AG04450 (cell line): ENCODE results near the gene STT3B. TPM values are rescaled to one million over a fixed set of nuclear protein-coding genes. Genes with fewer than 3 reads are reported as not detected.

Experiments used
- CTCF ChIA-PET: fragments of 300-600, 350-600 bp; formaldehyde crosslinking; extraction: SDS; loops from one replicate; lab custom pipeline; 2022; ENCODE audit warnings: antibody characterized with exemption, inconsistent platforms; lab: Charles Lee
- POLR2A ChIA-PET: fragments of 350-600 bp; formaldehyde crosslinking; extraction: SDS; loops from one replicate; lab custom pipeline; 2021; ENCODE audit warnings: antibody characterized with exemption, inconsistent platforms; lab: Yijun Ruan, JAX
- DNase-seq: peaks from one replicate; pipeline ENCODE4 v3.0.0-alpha.2; 2011; ENCODE audit warnings: low read depth, low spot score
- H3K27ac ChIP-seq: one replicate; pipeline ENCODE4 v1.5.1; 2012; ENCODE audit warnings: low read depth, low read length, control low read depth
- H3K27me3 ChIP-seq: one replicate; pipeline ENCODE4 v1.6.0; 2012; ENCODE audit warnings: low read length; ENCODE audit not compliant: control insufficient read depth, insufficient read depth
- H3K4me3 ChIP-seq: 2 replicates; pipeline ENCODE4 v1.5.1; 2011; ENCODE audit warnings: mild to moderate bottlenecking, low read depth, low read length, control low read depth
- H3K9me3 ChIP-seq: 2 replicates; pipeline ENCODE4 v1.5.1; 2012; ENCODE audit warnings: low read length; ENCODE audit not compliant: control insufficient read depth, insufficient read depth
- CTCF ChIP-seq: IDR thresholded peaks from 2 replicates; pipeline ENCODE4 v1.5.1; 2011; ENCODE audit warnings: low read depth, low read length, control low read depth, inconsistent platforms
- polyA plus RNA-seq: library from polyadenylated mRNA; depleted of rRNA; stranded (reverse); fragments of >200 nt; gene quantifications from 2 replicates; pipeline ENCODE4 v1.2.3, GENCODE V29; 2011

Gene STT3B
- polyA plus RNA-seq, 1 experiment: 112 TPM

- ChIA-PET POLR2A (no interaction called here), CTCF (no interaction called here)
- no peak for DNase-seq
- TF ChIP-seq CTCF: no peak
- Histone ChIP-seq H3K27ac (no peak overlapping the region), H3K27me3 (peaks cover 4% of the 10 kb centered on the region), H3K9me3 (peaks cover 3% of the 10 kb centered on the region), H3K4me3 (no peak overlapping the region)
Observed at GRCh38 chr3:31488475-31489017, 44.2 kb upstream of the STT3B start.

GRCh38 chr3:31490502-31490901, 42.2 kb upstream of the STT3B start:
- peaks cover 4% of the 10 kb centered on the region for H3K27me3 ChIP-seq
- H3K9me3 ChIP-seq: peaks cover 3% of the 10 kb centered on the region
- no peak overlapping the region for H3K4me3 ChIP-seq
- no peak overlapping the region for H3K27ac ChIP-seq
- CTCF ChIA-PET: no interaction called here
- DNase-seq: no peak
- POLR2A ChIA-PET: no interaction called here
- TF ChIP-seq CTCF: no peak

GRCh38 chr3:31491660-31492059, 41.1 kb upstream of the STT3B start:
- Histone ChIP-seq H3K4me3 (no peak overlapping the region), H3K27ac (no peak overlapping the region), H3K27me3 (no peaks in the 10 kb centered on the region), H3K9me3 (peaks cover 3% of the 10 kb centered on the region)
- TF ChIP-seq CTCF: no peak
- CTCF ChIA-PET: no interaction called here
- no peak for DNase-seq
- POLR2A ChIA-PET: no interaction called here

- no peaks in the 10 kb centered on the region for H3K27me3 ChIP-seq
- peaks cover 3% of the 10 kb centered on the region for H3K9me3 ChIP-seq
- no peak overlapping the region for H3K27ac ChIP-seq
- no peak overlapping the region for H3K4me3 ChIP-seq
- CTCF ChIA-PET: no interaction called here
- POLR2A ChIA-PET: no interaction called here
- no peak for DNase-seq
- TF ChIP-seq CTCF: no peak
Observed at GRCh38 chr3:31493149-31493548, 39.6 kb upstream of the STT3B start.

- H3K27ac ChIP-seq: no peak overlapping the region
- POLR2A ChIA-PET: no interaction called here
- CTCF ChIA-PET: no interaction called here
- no peaks in the 10 kb centered on the region; the same call in 1 of the 2 replicates for H3K9me3 ChIP-seq
- TF ChIP-seq CTCF: no peak
- H3K4me3 ChIP-seq: no peak overlapping the region
- no peaks in the 10 kb centered on the region for H3K27me3 ChIP-seq
- no peak for DNase-seq
Observed at GRCh38 chr3:31495971-31496665, 36.6 kb upstream of the STT3B start.
